Heart left ventricle (tissue), 16 donors: ENCODE results near the gene TTLL10. TPM values are rescaled to one million over a fixed set of nuclear protein-coding genes. Genes with fewer than 3 reads are reported as not detected.

Experiments used
- ATAC-seq, 4 donors: fragments of 200-7000 bp; cut with Tn5 transposase; one replicate each; pipeline ENCODE4 v1.9.1; 2020 to 2022; ENCODE audit warnings: moderate library complexity in 4 of 4, mild to moderate bottlenecking in 3 of 4, moderate number of reproducible peaks in 1 of 4
- DNase-seq, 5 donors: peaks; one replicate each; pipeline ENCODE4 v3.0.0-alpha.2; 2020
- H3K27ac ChIP-seq, 12 donors: fragments of 200-600 bp; sonication (generic) in 4 of 12; one replicate each; pipeline versions ENCODE4 v1.5.0 to v1.8.0; 2016 to 2022; ENCODE audit warnings: mild to moderate bottlenecking in 2 of 12
- H3K27me3 ChIP-seq, 9 donors: fragments of 200-600 bp; sonication (generic) in 2 of 9; one replicate each; pipeline versions ENCODE4 v1.5.1 to v1.8.0; 2016 to 2022; ENCODE audit warnings: mild to moderate bottlenecking in 3 of 9
- H3K36me3 ChIP-seq, 9 donors: fragments of 200-600 bp; sonication (generic) in 2 of 9; one replicate each; pipeline versions ENCODE4 v1.5.0 to v1.8.0; 2018 to 2022; ENCODE audit warnings: mild to moderate bottlenecking in 2 of 9
- H3K4me1 ChIP-seq, 12 donors: fragments of 200-600 bp; sonication (generic) in 4 of 12; one replicate each; pipeline versions ENCODE4 v1.5.0 to v1.8.0; 2016 to 2022; ENCODE audit warnings: mild to moderate bottlenecking in 3 of 12
- H3K4me3 ChIP-seq, 12 donors: fragments of 200-600 bp; sonication (generic) in 4 of 12; one replicate each; pipeline versions ENCODE4 v1.5.0 to v1.8.0; 2017 to 2022; ENCODE audit warnings: mild to moderate bottlenecking in 9 of 12, moderate library complexity in 4 of 12
- H3K9me3 ChIP-seq, 12 donors: fragments of 200-600 bp; sonication (generic) in 4 of 12; one replicate each; pipeline versions ENCODE4 v1.5.0 to v1.8.0; 2016 to 2022; ENCODE audit warnings: mild to moderate bottlenecking in 1 of 12
- POLR2A ChIP-seq, 2 donors: fragments of 450-650 bp; IDR thresholded peaks; one replicate each; pipeline ENCODE4 v1.6.1; 2017; ENCODE audit warnings: antibody characterized with exemption in 2 of 2, mild to moderate bottlenecking in 2 of 2, moderate library complexity in 2 of 2
- WGBS, 4 donors: extraction: QIAGEN DNeasy Blood & Tissue Kit in 2 of 4; methylation state at CpG; one replicate each; pipeline versions ENCODE4 v1.1.5 to v1.1.7; 2013 to 2018; 5-methylcytosine and 5-hydroxymethylcytosine counted together
- intact Hi-C, 10 donors: fragments of 100-400 bp; cut with DNase I; formaldehyde crosslinking; loops; one replicate each; pipeline versions ENCODE4 v1.11.1 to v1.14.2; 2022
- polyA plus RNA-seq, 2 donors: library from polyadenylated mRNA; stranded (reverse); fragments of 200-250 nt; gene quantifications; one replicate each; pipeline ENCODE4 v1.2.3, GENCODE V29; 2013
- total RNA-seq, 9 donors: library from RNA; depleted of rRNA in 2 of 9; stranded (reverse); fragments of >200 nt in 2 of 9; fragmentation: NEBNext Ultra II Directional in 3 of 9; extraction: Animal tissue kit (Norgen Biotek cat#: 25700) in 3 of 9; gene quantifications; one replicate each; pipeline versions ENCODE4 v1.1.0 to v1.2.4, GENCODE V29; 2016 to 2023
- TF ChIP-seq, protein P1 (sequence below), 12 donors: fragments of 200-600 bp; sonication (generic) in 4 of 12; IDR thresholded peaks; one replicate each; pipeline versions ENCODE4 v1.5.0 to v1.8.0; 2018 to 2022; ENCODE audit warnings: antibody characterized with exemption in 12 of 12, mild to moderate bottlenecking in 5 of 12
- donor health status: ischemic (EF 13 %, LVEDD 7.1; RV severe dilation, severe dysfunction).
- donor health status: healthy with polysubstance abuse.
- donor health status: DM: no; HTN: yes; CAD: no.
- donor health status: DM: no; HTN: no; CAD: no.
- donor health status: ischemic (EF 25% LVEDD 6.9; RV normal size, moderate dysfunction).
- donor health status: ischemic (EF 25% LVEDD 5.7; RV mildly dilated, moderate dysfunction).
- donor health status: healthy.
- donor health status: DM: yes; HTN: yes; CAD: no.
- donor health status: ischemic (EF 35%, LVEDD 5.7; RV mildly dilated, moderate dysfunction).
- donor health status: nonischemic (EF 11% LVEDD 7.7; RV severe dilation, severe dysfunction).
- donor health status: DM: yes; HTN: yes; CAD: no.
- donor health status: PGD.
- donor health status: ischemic (EF 29% LVEDD 5.4; RV normal size, mild dysfunction).
- donor health status: nonischemic (EF 23%, LVEDD 6.1; RV moderate dilation, normal function).

Gene TTLL10
- total and polyA plus RNA-seq, 11 donors = 0.03 to 0.53 (median 0.21) TPM; not detected in 4

DNA sequence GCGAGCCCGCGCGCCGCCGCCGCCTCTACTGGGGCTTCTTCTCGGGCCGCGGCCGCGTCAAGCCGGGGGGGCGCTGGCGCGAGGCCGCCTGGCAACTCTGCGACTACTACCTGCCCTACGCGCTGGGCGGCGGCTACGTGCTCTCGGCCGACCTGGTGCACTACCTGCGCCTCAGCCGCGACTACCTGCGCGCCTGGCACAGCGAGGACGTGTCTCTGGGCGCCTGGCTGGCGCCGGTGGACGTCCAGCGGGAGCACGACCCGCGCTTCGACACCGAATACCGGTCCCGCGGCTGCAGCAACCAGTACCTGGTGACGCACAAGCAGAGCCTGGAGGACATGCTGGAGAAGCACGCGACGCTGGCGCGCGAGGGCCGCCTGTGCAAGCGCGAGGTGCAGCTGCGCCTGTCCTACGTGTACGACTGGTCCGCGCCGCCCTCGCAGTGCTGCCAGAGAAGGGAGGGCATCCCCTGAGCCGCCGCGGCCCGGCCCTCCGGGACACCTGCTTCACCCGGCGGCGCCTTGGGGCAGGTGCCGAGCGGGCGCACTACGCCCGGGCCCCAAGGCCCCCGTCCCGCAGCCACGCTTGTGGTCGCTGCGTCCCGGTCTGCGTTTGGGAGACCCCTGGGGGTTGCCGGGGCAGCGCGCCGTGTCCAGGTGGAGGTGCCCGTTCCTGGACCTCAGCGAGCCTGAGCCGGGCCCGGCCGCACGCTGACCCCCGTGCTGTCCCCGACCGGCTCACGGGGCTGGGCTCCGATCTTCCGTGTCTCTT, 59.3 kb downstream of the TTLL10 start:
- Histone ChIP-seq H3K4me1 (peaks cover 8 to 55% (median 34%) of the 10 kb centered on the region in 12 donors), H3K27me3 (peaks cover 0 to 10% (median under 1%) of the 10 kb centered on the region in 9 donors), H3K36me3 (peaks cover 0 to 24% (median 9%) of the 10 kb centered on the region in 9 donors), H3K4me3 (peak overlapping the region in 10 of 12 donors; percentile 21 to 98 (median 50)), H3K27ac (peak overlapping the region in 2 of 12 donors; percentile 27 to 46), H3K9me3 (no peaks in the 10 kb centered on the region)
- ATAC-seq = no peak
- DNase-seq = no peak
- intact Hi-C loops = loop anchor here in 6 of 10 donors (2.0 to 10.0 kb wide), 5 partner anchors 39 to 116 kb away; partner anchors contain the start of genes UBE2J2 (in 3 of the 6) and C1orf159 (in 2 of the 6)
- no peak for TF ChIP-seq POLR2A (IDR thresholded peaks at IDR 0.05)
- TF ChIP-seq, protein P1, sequence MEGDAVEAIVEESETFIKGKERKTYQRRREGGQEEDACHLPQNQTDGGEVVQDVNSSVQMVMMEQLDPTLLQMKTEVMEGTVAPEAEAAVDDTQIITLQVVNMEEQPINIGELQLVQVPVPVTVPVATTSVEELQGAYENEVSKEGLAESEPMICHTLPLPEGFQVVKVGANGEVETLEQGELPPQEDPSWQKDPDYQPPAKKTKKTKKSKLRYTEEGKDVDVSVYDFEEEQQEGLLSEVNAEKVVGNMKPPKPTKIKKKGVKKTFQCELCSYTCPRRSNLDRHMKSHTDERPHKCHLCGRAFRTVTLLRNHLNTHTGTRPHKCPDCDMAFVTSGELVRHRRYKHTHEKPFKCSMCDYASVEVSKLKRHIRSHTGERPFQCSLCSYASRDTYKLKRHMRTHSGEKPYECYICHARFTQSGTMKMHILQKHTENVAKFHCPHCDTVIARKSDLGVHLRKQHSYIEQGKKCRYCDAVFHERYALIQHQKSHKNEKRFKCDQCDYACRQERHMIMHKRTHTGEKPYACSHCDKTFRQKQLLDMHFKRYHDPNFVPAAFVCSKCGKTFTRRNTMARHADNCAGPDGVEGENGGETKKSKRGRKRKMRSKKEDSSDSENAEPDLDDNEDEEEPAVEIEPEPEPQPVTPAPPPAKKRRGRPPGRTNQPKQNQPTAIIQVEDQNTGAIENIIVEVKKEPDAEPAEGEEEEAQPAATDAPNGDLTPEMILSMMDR (IDR thresholded peaks at IDR 0.05) = no peak
- 77 to 85% (median 81%) methylated on average over 82 to 98 of the region's 98 CpGs for WGBS, 4 donors

GRCh38 chr1:1233567-1233892, 59.9 kb downstream of the TTLL10 start:
- intact Hi-C loops = loop anchor here in 6 of 10 donors (2.0 to 10.0 kb wide), 5 partner anchors 39 to 116 kb away; partner anchors contain the start of genes UBE2J2 (in 3 of the 6) and C1orf159 (in 2 of the 6)
- 96 to 97% (median 97%) methylated on average over 15 of the region's 15 CpGs for WGBS, 4 donors
- peaks cover 8 to 50% (median 34%) of the 10 kb centered on the region in 12 donors for H3K4me1 ChIP-seq
- no peak overlapping the region for H3K27ac ChIP-seq
- peak overlapping the region in 2 of 12 donors; percentile 50 to 56 for H3K4me3 ChIP-seq
- TF ChIP-seq, protein P1 (IDR thresholded peaks at IDR 0.05) = no peak
- DNase-seq (no peak), ATAC-seq (no peak)
- peaks cover under 1 to 12% (median 6%) of the 10 kb centered on the region in 9 donors for H3K27me3 ChIP-seq
- no peaks in the 10 kb centered on the region for H3K9me3 ChIP-seq
- peaks cover 0 to 18% (median 3%) of the 10 kb centered on the region in 9 donors for H3K36me3 ChIP-seq

DNA sequence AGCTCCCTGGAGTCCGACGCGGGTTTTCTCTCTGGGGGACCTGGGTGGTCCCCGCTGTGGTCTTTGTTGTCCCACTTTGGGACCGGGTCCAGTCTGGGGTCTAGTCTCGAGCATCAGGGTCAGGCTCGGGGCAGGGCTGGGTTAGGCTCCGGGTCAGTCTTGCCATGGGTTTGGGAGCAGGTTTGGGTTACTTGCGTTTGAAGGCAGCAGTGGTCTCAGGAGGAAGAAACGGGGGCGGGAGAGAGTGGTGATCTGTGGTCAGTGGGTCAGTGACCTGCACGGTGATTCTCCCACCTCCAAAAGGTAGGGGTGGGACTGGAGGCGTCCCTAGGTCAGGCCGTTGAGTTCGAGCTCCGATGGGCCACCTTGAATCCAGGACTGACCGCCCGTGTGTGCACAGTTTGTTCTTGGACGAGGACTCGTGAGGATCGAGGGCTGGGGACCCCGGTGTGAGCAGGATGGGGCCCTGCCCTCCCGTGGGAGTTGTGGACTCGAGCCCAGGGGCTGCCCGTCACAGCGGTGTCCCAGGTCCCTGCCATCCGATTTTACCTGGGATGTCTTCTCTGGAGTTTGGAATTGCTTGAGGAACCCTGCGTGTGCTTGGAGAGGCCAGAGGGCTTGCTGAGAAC, 60.6 kb downstream of the TTLL10 start:
- intact Hi-C loops = loop anchor here in 6 of 10 donors (5.0 to 10.0 kb wide), 4 partner anchors 38 to 117 kb away; partner anchors contain the start of genes C1orf159 (in 2 of the 6) and UBE2J2 (in 2 of the 6)

More for the DNA sequence above, 60.6 kb downstream of the TTLL10 start:
- H3K4me3 ChIP-seq = no peak overlapping the region
- no peak for ATAC-seq
- peaks cover 0 to 12% (median 0%) of the 10 kb centered on the region in 9 donors for H3K36me3 ChIP-seq
- H3K27me3 ChIP-seq = peaks cover 4 to 19% (median 13%) of the 10 kb centered on the region in 9 donors
- 93 to 95% (median 94%) methylated on average over 28 of the region's 28 CpGs for WGBS, 4 donors
- no peak for DNase-seq
- TF ChIP-seq, protein P1 (IDR thresholded peaks at IDR 0.05) = no peak
- no peak for TF ChIP-seq POLR2A (IDR thresholded peaks at IDR 0.05)
- no peaks in the 10 kb centered on the region for H3K9me3 ChIP-seq
- H3K27ac ChIP-seq = no peak overlapping the region
- peaks cover 8 to 45% (median 32%) of the 10 kb centered on the region in 12 donors for H3K4me1 ChIP-seq
